Measurements from ENCODE around the gene ARHGAP25.

ARHGAP25 gene

DNA sequence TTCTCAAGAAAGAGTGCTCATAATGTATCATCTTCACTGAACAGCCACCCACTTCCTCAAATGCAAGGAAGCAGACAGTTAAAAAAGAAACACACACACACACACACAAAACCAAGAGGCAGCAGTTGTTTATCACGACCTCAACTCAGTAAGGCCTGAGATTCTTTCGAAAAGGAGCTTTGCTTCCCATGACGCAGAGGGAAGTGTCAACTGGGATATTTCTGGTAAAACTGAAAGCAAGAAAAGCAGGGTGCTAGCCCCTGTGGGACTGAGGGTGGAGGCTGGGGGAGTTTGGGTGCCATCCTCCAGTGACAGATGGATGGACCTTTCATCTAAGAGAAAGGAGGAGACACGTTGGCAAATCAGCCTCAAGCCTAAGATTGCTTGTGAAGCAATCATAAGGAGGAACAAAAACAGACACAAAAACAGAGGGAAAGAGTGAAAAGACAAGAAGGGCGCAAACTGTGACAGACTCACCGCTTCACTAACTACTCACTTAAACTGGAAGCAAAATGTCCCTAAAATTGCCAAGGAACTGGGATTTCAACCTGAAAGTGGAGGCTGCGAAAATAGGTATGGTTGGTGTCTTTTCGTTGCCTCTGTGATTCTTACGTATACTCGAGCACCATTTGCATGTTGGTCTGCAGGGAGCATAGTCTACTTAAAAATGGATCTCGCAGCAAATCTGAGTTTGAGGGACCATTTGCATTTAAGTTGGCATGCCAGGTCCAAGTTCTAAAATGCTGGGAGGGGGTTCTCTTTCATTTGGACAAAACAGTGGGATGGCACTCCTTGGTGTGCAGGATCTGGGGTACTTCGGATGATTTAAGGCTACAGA, at the start of gene ARHGAP25:
ARHGAP25 (plus strand) TSS at position 124 of the 838 bp plus-strand sequence; CDS start at position 513, 389 bp downstream.
- DNase-seq (ENCODE audit: extremely low read depth in 1 of 2, low read depth in 1 of 2), result no peak

DNA sequence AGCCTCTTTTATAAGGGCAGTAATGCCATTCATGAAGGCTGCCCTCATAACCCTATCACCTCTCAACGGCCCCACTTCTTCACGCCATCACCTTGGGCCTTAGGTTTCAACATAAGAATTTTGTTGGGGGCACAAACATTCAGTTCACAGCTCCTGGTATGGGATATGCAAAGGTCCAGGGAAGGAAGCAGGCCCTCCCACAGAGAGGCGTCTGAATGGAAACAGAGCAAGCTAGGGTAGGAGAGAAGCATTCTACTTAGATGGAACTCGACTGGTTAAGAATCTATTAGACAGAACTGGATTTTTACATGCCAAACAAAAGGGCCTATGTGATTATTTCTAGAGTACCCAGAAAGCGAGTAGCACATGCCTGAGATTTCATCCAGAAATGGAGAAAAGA, 48.4 kb upstream of the ARHGAP25 start:
- no peak for DNase-seq (ENCODE audit: extremely low read depth in 1 of 2, low read depth in 1 of 2)

DNA sequence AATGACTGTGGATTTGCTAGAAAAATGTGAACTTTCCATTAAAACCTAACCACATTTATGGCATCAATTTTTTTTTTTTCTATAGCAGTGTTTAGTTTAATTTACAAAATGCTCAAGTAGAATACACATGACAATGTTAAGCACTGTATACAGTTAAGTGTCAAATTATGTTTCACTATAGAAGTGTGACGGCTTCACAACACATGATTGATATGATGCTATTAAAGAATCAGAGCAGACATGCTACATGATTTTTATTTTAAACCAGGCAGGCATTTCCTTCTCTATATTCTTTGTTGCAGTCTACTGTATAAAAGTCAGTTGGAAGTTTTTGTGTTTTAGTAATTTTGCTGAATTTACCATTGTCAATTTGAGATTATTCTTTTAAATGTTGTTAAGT, 47.6 kb upstream of the ARHGAP25 start:
- no peak for DNase-seq (ENCODE audit: extremely low read depth in 1 of 2, low read depth in 1 of 2)

DNA sequence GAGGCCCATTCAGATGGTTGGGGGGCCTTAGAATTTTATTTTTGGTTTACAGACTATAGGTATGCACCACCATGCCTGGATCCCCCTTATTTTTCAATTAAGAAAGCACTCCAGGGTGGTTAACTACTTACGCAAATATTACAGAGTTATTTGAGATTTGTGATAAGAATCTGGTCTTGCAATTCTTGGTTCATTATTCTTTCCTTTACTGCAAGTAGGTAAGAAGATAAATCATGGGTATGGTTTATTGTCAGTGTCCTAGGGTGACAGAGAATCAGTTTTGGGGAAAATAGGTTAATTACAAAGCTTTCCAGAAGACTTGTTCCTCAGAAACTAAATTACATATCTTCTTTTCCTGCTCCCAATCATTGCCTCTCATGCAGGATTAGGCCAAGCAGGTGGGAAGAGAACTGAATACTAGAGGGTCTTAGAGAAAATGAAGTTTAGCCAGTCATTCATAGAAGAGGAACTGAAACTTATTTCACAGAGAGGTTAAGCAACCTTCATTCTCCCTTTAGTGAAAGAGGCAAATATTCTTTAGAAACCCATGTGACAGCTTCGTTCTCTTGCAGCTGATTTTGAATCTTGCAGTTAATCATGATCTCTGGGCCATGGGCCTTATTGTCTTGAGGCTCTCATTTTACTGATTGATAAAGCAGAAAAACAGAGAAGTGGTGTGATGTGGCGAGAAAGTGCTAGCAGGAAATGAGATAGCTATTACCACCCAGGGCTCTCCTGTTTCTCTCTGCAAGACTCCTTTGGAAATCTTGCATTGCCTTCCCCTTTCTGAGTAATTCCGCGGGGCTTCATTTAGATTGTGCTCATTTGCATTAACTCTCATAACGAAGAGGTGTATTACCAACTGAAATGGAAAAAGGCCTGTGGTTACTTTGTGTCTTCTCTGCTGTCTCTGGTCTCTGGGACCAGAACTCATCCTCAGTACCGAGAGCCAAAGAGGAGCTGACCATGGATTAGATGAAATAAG, 44.8 kb upstream of the ARHGAP25 start:
- no peak for DNase-seq (ENCODE audit: extremely low read depth in 1 of 2, low read depth in 1 of 2)

- no peak for DNase-seq (ENCODE audit: extremely low read depth in 1 of 2, low read depth in 1 of 2)
These were observed 43.8 kb upstream of the ARHGAP25 start for GRCh38 chr2:68690851-68691250.

DNA sequence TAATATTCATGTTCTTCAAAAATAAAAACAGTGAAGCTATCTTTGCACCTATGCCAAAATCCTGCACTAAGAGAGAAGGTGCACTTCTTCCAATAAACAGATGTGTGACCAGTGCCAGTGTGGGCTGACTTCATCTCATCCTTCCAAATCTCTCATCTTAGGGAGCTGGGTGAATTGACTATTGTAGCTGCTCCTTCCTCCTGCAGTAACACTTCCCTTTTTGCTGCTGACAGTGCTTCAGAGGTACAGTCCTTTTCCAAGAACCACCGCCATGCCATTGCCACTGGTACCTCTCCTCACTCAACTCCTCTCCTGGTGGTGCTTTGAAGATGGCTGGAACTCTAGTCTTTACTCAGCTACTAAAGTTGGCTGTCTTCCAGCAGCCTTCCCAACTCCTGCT, 42.1 kb upstream of the ARHGAP25 start:
- DNase-seq (ENCODE audit: extremely low read depth in 1 of 2, low read depth in 1 of 2), result no peak

- DNase-seq (ENCODE audit: extremely low read depth in 1 of 2, low read depth in 1 of 2), result no peak
These were observed 40.7 kb upstream of the ARHGAP25 start for GRCh38 chr2:68693951-68694350.

DNA sequence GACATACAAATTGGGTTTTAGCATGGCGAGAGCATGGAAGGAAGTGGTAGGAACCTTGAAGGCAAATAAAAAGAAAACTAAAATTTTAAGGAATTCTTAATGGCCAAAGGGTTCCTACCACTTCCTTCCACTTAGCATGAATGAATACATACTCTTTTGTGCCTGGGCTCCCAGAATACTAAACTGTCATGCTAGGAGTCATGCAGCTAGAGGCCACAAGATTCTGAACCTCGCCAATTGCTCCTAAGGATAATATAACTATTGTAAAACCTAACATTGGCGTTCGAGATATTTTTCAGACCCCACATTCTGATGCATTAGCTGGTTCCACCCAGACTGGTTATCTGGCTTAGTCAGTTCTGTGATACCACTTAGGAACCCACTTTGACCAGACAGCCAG, 38.6 kb upstream of the ARHGAP25 start:
- no peak for DNase-seq (ENCODE audit: extremely low read depth in 1 of 2, low read depth in 1 of 2)

DNA sequence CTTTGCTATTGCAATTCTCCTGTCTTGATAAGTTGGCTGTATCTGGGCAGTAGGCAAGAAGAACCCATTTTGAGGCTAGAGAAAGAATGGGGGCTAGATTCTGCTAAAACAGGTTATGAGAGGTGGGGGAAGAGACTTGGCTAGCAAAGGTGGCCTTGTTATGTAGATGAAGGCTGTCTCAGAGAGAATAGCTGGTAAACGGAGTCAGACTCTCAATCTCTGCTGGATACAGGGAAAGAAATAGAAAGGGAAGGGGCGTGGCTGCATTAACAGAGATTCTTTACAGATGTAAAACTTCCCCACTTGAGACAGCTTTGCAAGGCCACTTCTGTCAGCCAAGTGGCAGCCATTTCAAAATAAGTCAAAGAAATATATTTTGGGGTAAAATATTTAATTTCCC, 38.1 kb upstream of the ARHGAP25 start:
- no peak for DNase-seq (ENCODE audit: extremely low read depth in 1 of 2, low read depth in 1 of 2)

DNA sequence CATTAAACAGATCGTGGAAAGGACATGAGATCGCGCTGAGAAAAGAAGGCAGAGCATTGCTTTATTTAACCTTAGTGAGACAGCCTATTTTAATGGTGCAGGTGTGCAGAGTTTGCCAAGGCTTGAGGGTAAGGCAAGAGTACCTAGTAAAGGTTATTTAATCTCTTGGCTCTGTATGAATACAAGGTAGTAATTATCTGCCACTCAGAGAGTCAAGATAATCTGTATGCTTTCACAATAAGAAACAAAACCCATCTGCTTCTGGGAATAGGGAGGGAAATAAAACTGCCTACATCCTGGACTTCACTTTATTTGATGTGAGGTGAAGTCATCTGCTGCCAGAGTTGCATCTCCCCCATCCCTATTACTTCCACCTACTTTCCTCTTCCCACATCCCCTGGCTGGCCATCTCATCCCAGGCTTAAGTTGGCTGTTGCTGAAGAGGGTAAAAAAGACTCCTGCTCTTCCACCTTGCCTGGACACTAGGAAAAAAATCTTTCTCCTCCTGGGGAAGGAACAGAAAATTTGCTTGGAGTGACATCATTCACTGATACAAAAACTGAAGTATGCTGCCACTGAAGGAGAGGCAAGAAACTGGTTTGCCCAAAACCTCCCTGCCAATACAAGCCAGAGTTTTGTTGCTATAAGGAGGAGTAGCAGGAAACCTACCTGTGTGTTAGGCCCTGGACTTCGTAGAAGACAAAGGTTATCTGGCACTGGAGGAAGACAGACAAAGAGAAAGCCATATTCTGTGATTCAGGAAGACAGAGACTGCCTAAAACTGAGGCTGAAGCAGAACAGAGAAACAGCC, 35.8 kb upstream of the ARHGAP25 start:
- no peak for DNase-seq (ENCODE audit: extremely low read depth in 1 of 2, low read depth in 1 of 2)

DNA sequence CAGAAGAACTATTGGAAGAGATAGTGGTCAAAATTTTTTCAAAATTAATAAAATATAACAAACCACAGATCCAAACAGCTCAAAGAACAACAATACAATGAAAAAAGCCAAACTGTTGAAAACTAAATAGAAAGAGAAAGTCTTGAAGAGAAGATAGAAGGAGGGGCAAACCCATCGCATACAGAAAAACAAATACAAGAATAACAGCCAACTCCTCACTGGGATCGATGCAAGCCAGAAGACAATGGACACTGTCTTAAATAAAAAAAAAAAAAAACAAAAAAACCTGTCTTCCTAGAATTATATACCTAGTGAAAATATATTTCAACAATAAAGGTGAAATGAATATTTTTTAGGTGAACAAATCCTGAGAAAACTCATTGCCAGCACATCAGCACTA, 34.1 kb upstream of the ARHGAP25 start:
- DNase-seq (ENCODE audit: extremely low read depth in 1 of 2, low read depth in 1 of 2), result no peak

- no peak for DNase-seq (ENCODE audit: extremely low read depth in 1 of 2, low read depth in 1 of 2)
These were observed 28.0 kb upstream of the ARHGAP25 start for GRCh38 chr2:68706637-68707036.

DNA sequence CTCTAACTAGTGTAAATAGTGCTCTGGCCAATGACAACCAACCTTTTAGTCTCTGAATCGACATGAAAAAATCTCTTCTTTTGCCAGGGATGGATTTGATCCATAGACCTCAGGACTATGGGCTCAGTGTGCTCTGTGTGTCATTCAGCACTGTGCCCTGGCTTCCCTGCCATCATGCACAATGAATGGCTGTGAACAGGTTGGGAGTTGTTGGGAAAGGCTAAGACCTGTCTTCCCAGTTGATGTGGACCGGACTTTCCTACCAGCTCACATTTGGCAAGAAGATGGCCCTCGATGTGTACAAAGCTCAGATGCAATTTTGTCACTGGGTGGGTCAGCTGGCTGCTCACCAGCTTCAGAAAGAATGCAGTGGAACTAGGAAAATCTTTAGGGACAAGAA, 26.0 kb upstream of the ARHGAP25 start:
- DNase-seq (ENCODE audit: extremely low read depth in 1 of 2, low read depth in 1 of 2), result no peak

DNA sequence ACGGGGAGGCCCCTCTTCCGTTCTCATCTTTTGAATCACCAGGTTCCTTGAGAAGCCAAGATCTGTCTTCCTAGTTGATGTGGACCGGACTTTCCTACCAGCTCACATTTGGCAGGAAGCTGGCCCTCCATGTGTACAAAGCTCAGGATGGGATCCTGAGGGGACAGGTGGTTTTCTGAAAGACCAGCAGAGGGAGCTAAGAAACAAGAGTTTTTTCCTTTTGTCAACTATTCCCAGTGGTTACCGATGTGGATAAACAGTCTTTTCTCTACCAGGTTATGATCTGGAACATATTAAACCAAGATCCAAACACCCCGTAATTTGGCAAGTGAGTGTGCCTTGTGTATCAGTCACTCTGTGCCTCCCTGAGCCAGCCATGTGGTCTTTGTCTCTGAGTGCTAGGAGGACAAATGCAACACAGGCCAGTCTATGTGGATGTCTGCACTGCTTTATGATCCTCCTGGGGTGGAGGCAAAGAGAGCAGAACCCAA, 25.1 kb upstream of the ARHGAP25 start:
- no peak for DNase-seq (ENCODE audit: extremely low read depth in 1 of 2, low read depth in 1 of 2)

- DNase-seq (ENCODE audit: extremely low read depth in 1 of 2, low read depth in 1 of 2), result no peak
These were observed 24.3 kb upstream of the ARHGAP25 start for GRCh38 chr2:68710336-68710735.

DNA sequence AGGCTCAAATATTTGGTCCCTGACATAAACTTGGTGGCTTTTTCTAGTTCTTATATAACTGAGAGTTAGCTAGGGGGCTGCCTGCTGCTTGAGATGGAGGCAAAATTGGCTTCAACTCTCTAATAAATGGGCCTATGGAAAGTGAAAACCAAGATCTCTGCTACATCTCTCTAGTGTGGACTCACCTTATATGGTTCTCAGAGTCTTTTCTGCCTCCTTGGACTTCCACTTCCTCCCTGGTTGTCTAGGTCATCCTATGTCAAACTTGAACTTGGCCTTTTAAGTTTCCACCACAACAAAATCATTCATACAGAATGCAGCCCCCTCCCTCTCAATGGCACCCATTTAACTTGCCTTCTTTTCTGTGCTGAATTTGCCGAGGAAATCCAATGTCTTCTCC, 23.9 kb upstream of the ARHGAP25 start:
- no peak for DNase-seq (ENCODE audit: extremely low read depth in 1 of 2, low read depth in 1 of 2)

DNA sequence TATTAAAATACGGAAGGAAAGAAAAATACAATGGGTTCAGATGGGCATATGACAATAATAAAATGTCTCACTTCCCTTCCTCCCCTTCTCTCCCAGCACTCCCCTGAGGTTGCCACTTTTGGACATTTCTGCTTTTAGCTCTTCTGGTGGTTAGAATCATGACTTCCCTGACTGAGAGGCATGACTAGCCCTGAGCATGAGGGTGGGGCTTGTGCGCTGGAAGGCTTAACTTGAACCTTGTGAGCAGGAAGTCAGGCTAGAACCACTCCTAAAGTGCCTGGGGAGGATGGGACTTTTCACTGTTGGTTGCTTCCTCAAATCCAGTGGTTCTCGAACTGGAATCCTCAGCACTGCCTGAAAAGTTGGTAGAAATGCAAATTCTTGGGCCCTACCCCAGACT, 19.7 kb upstream of the ARHGAP25 start:
- DNase-seq (ENCODE audit: extremely low read depth in 1 of 2, low read depth in 1 of 2), result no peak

DNA sequence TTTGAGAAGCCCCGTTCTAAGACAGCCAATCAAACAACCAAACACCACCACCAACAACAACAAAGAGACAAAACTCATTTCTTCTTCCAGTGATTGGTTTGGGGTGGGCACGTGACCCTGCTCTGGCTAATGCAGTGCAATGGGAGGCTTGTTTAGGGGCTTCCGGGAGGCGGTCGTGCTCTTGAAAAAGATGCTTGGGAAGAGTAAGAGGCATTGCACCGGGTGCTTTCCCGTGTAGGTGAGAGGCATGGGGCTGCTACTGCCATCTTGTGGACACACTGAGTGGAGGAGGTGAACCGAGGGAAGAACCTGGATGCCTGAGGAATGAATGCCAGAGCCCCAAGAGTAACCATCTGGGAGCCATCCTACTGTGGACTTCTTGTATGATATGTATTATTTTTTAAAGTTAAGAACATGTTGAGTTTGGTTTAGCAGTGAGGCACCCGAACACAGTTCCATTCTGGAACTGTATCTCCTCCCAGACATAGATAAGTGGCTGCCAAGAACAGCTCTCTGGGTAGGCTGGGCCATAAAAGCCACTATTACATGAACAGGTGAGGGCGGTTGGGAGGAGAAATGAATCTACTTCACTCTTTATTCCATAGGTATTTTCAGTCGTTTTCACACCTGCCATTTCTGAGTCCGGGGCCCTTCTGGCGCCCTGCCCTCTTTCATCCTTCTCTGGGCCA, 19.1 kb upstream of the ARHGAP25 start:
- DNase-seq (ENCODE audit: extremely low read depth in 1 of 2, low read depth in 1 of 2), result no peak

DNA sequence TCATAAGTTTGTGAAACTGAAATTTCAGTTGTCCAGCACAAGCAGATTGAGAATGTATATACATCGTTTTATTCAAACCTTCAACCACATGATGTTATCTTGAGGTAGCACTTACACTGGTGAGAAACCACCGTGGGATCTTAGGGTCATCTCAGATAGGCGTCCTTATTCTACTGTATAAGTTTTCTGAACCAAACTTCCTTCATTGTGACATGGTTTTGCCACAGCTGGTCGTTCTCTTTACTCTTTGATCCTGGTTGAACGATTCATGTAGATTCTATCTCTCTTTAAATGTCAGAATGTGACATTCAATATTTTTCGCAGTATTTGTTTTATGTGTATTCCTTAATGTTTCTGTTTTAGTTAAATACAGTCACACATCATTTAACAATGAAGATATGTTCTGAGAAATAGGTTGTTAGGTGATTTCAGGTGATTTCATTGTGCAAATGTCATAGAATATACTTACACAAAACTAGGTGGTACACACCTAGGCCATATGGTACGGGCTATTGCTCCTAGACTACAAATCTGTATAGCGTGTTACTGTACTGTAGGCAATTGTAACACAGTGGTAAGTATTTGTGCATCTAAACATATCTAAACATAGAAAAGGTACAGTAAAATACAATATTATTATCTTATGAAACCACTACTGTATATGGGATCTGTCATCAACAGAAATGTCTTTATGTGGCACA, 17.9 kb upstream of the ARHGAP25 start:
- DNase-seq (ENCODE audit: extremely low read depth in 1 of 2, low read depth in 1 of 2), result no peak

DNA sequence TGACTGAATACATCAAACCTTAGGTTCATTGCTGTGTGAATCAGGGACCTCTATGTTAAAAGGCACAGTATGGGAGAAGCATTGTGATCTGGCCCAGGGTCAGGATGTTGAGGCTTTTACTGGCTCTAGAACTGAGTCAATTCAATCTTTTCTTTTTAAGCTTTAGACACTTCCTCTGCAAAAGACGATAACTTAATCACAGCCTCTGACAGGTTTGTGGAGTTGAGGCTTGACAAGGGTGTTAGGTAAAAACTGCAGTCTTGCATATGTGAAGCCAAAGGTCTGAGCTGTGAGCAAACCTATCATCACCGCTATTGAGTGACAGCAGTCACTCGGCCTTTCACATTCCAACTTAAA, 17.3 kb upstream of the ARHGAP25 start:
- no peak for DNase-seq (ENCODE audit: extremely low read depth in 1 of 2, low read depth in 1 of 2)

Measured in activated CD8-positive, alpha-beta memory T cell treated with anti-CD3 and anti-CD28 coated beads for 1 hour (primary cell).